ENCODE measurements around the gene COX6A2.

GRCh38 chr16:31429314-31429713 lies 1.2 kb upstream of the COX6A2 start:
- TF ChIP-seq CTCF (IDR thresholded peaks at IDR 0.05) (no peak), POLR2A (IDR thresholded peaks at IDR 0.05) (no peak), EP300 (IDR thresholded peaks at IDR 0.05) (no peak)

Measured in tibial nerve (tissue), 4 donors.